K562 (cell line): Measurements from ENCODE around the gene NEDD9. TPM values are rescaled to one million over a fixed set of nuclear protein-coding genes. Genes with fewer than 3 reads are reported as not detected.

Source experiments
- ATAC-seq: fragments of 200-7000 bp; cut with Tn5 transposase; 3 replicates; pipeline ENCODE4 v1.9.1; 2020; ENCODE audit warnings: moderate library complexity
- BruUV-seq: library from RNA; stranded (reverse); fragments of 400-500 nt; replicated peaks from 2 replicates; lab custom pipeline; 2021; lab: Mats Ljungman, UMichigan
- CTCF ChIA-PET: fragments of 300-600 bp; formaldehyde crosslinking; extraction: SDS; loops from one replicate; lab custom pipeline; 2021; ENCODE audit warnings: low intra/inter-chr PET ratio; lab: Yijun Ruan, JAX
- POLR2A ChIA-PET: fragments of 300-600, 350-650 bp; sonication (Branson Sonifier 250); formaldehyde crosslinking; extraction: SDS; loops from one replicate; lab custom pipeline; 2021; ENCODE audit warnings: antibody characterized with exemption, inconsistent platforms; lab: Yijun Ruan, JAX
- DNase-seq, 4 experiments: peaks; one replicate each; pipeline versions ENCODE4 v3.0.0 to v3.0.0-alpha.2; 2011 to 2018; ENCODE audit warnings: low spot score in 3 of 4, mixed read lengths in 3 of 4; ENCODE audit errors: extremely low read depth in 1 of 4
- FAIRE-seq: peaks from 2 replicates; lab custom pipeline; 2011; peaks lifted over from hg19 to GRCh38; lab: Jason Lieb, UNC
- H2AFZ ChIP-seq: 2 replicates; pipeline ENCODE4 v1.6.0; 2011; ENCODE audit warnings: low read depth, low read length, control low read depth, inconsistent platforms
- H3K27ac ChIP-seq: fragments of 200-600 bp; 3 replicates; pipeline ENCODE4 v1.8.0; 2011; ENCODE audit warnings: low read depth, mild to moderate bottlenecking, control low read depth, inconsistent platforms, low read length, moderate library complexity, mixed read lengths; ENCODE audit errors: extremely low read depth
- H3K27me3 ChIP-seq, 2 experiments: fragments of 300-600 bp in 1 of 2; 2 replicates in 1 of 2; 3 replicates in 1 of 2; pipeline versions ENCODE4 v1.6.0 to v1.8.0; 2011; ENCODE audit warnings: inconsistent platforms in 2 of 2, low read length in 2 of 2, mild to moderate bottlenecking in 1 of 2, mixed read lengths in 1 of 2, moderate library complexity in 1 of 2; ENCODE audit not compliant: control insufficient read depth in 2 of 2, insufficient read depth in 2 of 2
- H3K36me3 ChIP-seq: fragments of 300-600 bp; 3 replicates; pipeline ENCODE4 v1.8.0; 2011; ENCODE audit warnings: mild to moderate bottlenecking, low read length, inconsistent platforms; ENCODE audit not compliant: control insufficient read depth, insufficient read depth
- H3K4me1 ChIP-seq, 2 experiments: fragments of 200-600 bp in 1 of 2; replicated peaks in 1 of 2; 2 replicates in 1 of 2; 3 replicates in 1 of 2; pipeline versions ENCODE4 v1.5.1 to v1.8.0; 2011; ENCODE audit warnings: inconsistent platforms in 2 of 2, low read length in 2 of 2, mild to moderate bottlenecking in 1 of 2, mixed read lengths in 1 of 2, moderate library complexity in 1 of 2; ENCODE audit not compliant: control insufficient read depth in 2 of 2, insufficient read depth in 2 of 2
- H3K4me2 ChIP-seq: 2 replicates; pipeline ENCODE4 v1.6.1; 2011; ENCODE audit warnings: low read length, control low read depth, inconsistent platforms, mixed read lengths; ENCODE audit not compliant: insufficient read depth
- H3K4me3 ChIP-seq: fragments of 200-600 bp; sonication (generic), shearing (Covaris generic); 2 replicates; pipeline ENCODE4 v1.5.1; 2016; ENCODE audit warnings: control low read depth, inconsistent platforms
- H3K79me2 ChIP-seq: fragments of 200-600 bp; 3 replicates; pipeline ENCODE4 v1.8.0; 2011; ENCODE audit warnings: low read length, inconsistent platforms; ENCODE audit not compliant: control insufficient read depth, insufficient read depth
- H3K9ac ChIP-seq, 2 experiments: 2 replicates each; pipeline versions ENCODE4 v1.6.0 to v1.6.1; 2011; ENCODE audit warnings: low read depth in 2 of 2, low read length in 2 of 2, control low read depth in 1 of 2, inconsistent platforms in 1 of 2, mild to moderate bottlenecking in 1 of 2, mixed read lengths in 1 of 2; ENCODE audit not compliant: insufficient read depth in 1 of 2
- H3K9me1 ChIP-seq: one replicate; pipeline ENCODE4 v1.6.0; 2011; ENCODE audit warnings: inconsistent platforms, mild to moderate bottlenecking, low read length, moderate library complexity; ENCODE audit not compliant: control insufficient read depth, insufficient read depth
- H3K9me3 ChIP-seq: replicated peaks from 2 replicates; pipeline ENCODE4 v1.5.1; 2011; ENCODE audit warnings: low read depth, low read length, inconsistent platforms; ENCODE audit not compliant: control insufficient read depth, insufficient read depth
- H4K20me1 ChIP-seq: replicated peaks from 2 replicates; pipeline ENCODE4 v1.6.1; 2011; ENCODE audit warnings: low read length, inconsistent platforms, mixed read lengths; ENCODE audit not compliant: control insufficient read depth, insufficient read depth
- BDP1 ChIP-seq: IDR thresholded peaks from 3 replicates; pipeline ENCODE4 v1.6.1; 2011; ENCODE audit not compliant: insufficient read length, insufficient read depth
- BHLHE40 ChIP-seq: IDR thresholded peaks from 2 replicates; pipeline ENCODE4 v1.6.1; 2011; ENCODE audit warnings: low read length, improper control_type of control experiment
- CBX5 ChIP-seq: IDR thresholded peaks from 2 replicates; pipeline ENCODE4 v1.6.1; 2014; ENCODE audit warnings: low read depth, borderline replicate concordance
- CREM ChIP-seq: IDR thresholded peaks from 2 replicates; pipeline ENCODE4 v1.6.1; 2014; ENCODE audit warnings: antibody characterized with exemption, low read depth
- MAFF ChIP-seq: IDR thresholded peaks from 2 replicates; pipeline ENCODE4 v1.6.1; 2012; ENCODE audit warnings: low read length, improper control_type of control experiment
- MEIS2 ChIP-seq: fragments of 450-650 bp; IDR thresholded peaks from 2 replicates; pipeline ENCODE4 v1.6.1; 2014; ENCODE audit warnings: mild to moderate bottlenecking; ENCODE audit not compliant: partially characterized antibody
- RBM25 ChIP-seq: fragments of 200-400 bp; formaldehyde crosslinking; IDR thresholded peaks from 2 replicates; pipeline ENCODE4 v1.6.1; 2018; ENCODE audit warnings: low read length, low read depth, moderate library complexity; ENCODE audit not compliant: severe bottlenecking
- SIN3A ChIP-seq, 2 experiments: fragments of 150-350 bp in 1 of 2; IDR thresholded peaks; 2 replicates each; pipeline ENCODE4 v1.6.1; 2011 to 2016; ENCODE audit warnings: borderline replicate concordance in 2 of 2, low read depth in 2 of 2, low read length in 2 of 2, mild to moderate bottlenecking in 2 of 2, moderate library complexity in 2 of 2; ENCODE audit not compliant: control insufficient read depth in 1 of 2
- SMARCC2 ChIP-seq: fragments of 450-650 bp; IDR thresholded peaks from 2 replicates; pipeline ENCODE4 v1.6.1; 2017; ENCODE audit warnings: antibody characterized with exemption, moderate library complexity, mild to moderate bottlenecking, low read depth
- WGBS: fragments of 100-300 bp; shearing (Covaris generic); methylation state at CpG from one replicate; pipeline ENCODE4 v1.1.6; 2016; ENCODE audit warnings: low coverage, mixed read lengths; ENCODE audit not compliant: insufficient coverage; ENCODE audit errors: missing lambda C conversion rate; 5-methylcytosine and 5-hydroxymethylcytosine counted together
- in situ Hi-C: fragments of 300-500 bp; cut with MboI; formaldehyde crosslinking; loops from 4 replicates; pipeline ENCODE4 v1.15.0; 2018; ENCODE audit warnings: inconsistent platforms, mixed read lengths
- intact Hi-C: fragments of 100-400 bp; cut with micrococcal nuclease; formaldehyde crosslinking; loops from 2 replicates; pipeline ENCODE4 v1.14.2; 2022
- polyA plus RNA-seq, 8 experiments: library from polyadenylated mRNA; depleted of rRNA in 4 of 8; stranded (reverse) in 5 of 8; unstranded in 3 of 8; fragments of >200 nt; fragmentation: Nextera tagmentation in 2 of 8; fragmentation: Illumina TruSeq in 1 of 8; extraction: Ambion mirVana in 2 of 8; extraction: Trizol in 1 of 8; gene quantifications; 2 replicates each; pipeline versions ENCODE4 v1.2.1 to v1.2.3, GENCODE V29; 2011 to 2014; ENCODE audit warnings: inconsistent platforms in 1 of 8, missing spikeins in 1 of 8
- total RNA-seq, 7 experiments: library from RNA; depleted of rRNA in 6 of 7; stranded (reverse); fragments of >200 nt in 6 of 7; fragmentation: Illumina TruSeq in 2 of 7; extraction: Trizol in 2 of 7; gene quantifications; 2 replicates each; pipeline versions ENCODE4 v1.2.1 to v1.2.3, GENCODE V29; 2011 to 2021; ENCODE audit warnings: low replicate concordance in 1 of 7
- TF ChIP-seq, protein P1 (sequence below): fragments of 450-650 bp; IDR thresholded peaks from 2 replicates; pipeline ENCODE4 v1.6.1; 2017; ENCODE audit warnings: antibody characterized with exemption, mild to moderate bottlenecking
- TF ChIP-seq, protein P2 (sequence below): sonication (generic); formaldehyde crosslinking; IDR thresholded peaks from 2 replicates; pipeline ENCODE4 v1.8.0; 2022; ENCODE audit warnings: missing genetic modification reagents, mild to moderate bottlenecking, borderline replicate concordance

Gene NEDD9
- total and polyA plus RNA-seq, 9 of the 15 experiments (the other 6 are each of a cell fraction or from before 2014, with no cell fraction given): 0.04 to 0.18 (median 0.15) TPM; not detected in 6

DNA sequence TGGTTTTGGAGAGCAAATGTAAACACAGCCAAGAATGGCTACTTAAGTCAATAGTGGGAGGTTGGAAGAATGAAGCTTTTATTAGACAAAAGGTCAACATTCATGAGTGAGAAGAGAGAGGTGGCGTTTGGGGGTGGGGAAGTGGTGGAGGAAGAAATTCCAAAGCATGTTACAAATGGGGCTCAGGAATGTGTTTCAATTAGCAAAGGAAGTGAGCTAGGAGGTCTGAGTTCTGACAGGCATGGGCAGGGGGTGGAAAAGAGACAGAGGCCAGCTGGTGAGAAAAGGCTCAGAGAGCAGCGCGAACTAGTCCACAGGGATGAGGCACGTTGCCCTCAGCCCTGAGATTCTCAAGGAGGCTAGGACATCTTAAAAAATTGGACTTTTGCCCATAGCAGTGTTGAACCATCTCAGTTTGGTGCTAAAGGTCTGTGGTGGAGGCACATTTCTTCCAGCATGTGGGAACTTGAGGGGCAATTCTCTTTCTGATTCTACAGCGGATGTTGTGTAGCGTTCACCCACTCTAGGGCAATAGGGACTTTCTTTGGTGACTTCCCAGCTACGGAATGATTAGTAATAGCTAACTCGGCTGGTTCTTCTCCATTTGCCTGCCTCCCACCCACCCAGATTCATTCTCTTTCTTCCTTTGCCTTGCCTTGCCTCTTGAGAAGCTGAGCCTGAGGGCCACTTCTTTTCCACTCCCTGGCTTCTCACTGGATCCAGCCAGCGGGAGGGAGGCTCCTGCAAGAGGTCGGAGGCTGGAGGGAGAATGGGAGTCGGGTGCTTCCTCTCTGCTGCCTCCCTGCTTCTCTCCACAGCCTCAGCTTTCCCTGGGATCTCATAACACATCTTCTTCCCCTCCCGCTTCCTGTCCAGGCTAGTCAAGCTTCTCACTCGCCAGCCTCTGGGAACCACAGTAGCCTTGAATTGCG lies 45.1 kb upstream of the NEDD9 start (continued):
- TF ChIP-seq, protein P1, sequence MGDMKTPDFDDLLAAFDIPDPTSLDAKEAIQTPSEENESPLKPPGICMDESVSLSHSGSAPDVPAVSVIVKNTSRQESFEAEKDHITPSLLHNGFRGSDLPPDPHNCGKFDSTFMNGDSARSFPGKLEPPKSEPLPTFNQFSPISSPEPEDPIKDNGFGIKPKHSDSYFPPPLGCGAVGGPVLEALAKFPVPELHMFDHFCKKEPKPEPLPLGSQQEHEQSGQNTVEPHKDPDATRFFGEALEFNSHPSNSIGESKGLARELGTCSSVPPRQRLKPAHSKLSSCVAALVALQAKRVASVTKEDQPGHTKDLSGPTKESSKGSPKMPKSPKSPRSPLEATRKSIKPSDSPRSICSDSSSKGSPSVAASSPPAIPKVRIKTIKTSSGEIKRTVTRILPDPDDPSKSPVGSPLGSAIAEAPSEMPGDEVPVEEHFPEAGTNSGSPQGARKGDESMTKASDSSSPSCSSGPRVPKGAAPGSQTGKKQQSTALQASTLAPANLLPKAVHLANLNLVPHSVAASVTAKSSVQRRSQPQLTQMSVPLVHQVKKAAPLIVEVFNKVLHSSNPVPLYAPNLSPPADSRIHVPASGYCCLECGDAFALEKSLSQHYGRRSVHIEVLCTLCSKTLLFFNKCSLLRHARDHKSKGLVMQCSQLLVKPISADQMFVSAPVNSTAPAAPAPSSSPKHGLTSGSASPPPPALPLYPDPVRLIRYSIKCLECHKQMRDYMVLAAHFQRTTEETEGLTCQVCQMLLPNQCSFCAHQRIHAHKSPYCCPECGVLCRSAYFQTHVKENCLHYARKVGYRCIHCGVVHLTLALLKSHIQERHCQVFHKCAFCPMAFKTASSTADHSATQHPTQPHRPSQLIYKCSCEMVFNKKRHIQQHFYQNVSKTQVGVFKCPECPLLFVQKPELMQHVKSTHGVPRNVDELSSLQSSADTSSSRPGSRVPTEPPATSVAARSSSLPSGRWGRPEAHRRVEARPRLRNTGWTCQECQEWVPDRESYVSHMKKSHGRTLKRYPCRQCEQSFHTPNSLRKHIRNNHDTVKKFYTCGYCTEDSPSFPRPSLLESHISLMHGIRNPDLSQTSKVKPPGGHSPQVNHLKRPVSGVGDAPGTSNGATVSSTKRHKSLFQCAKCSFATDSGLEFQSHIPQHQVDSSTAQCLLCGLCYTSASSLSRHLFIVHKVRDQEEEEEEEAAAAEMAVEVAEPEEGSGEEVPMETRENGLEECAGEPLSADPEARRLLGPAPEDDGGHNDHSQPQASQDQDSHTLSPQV: no peak
- TF ChIP-seq CBX5: no peak
- no peak for TF ChIP-seq BDP1
- TF ChIP-seq BHLHE40: no peak

DNA sequence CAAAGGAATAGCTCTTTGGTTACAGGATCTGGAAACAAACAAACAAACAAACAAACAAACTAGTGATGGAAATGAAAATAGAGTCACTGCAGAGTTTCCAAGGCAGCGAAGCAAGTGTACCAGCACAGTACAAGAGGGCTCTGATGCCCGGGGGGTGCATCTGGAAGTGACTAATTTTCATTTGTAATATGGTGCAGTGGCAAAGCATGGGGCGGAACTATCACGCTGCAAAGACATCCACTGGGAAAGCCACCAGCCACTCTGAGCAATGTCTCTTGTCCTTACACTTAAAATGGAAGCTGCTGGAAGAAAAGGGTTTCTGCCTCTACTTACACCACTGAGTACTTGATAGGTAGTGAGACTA lies 44.4 kb upstream of the NEDD9 start:
- CTCF ChIA-PET: no interaction called here
- no TSS peak for BruUV-seq
- H3K9ac ChIP-seq: no peak overlapping the region

More for the DNA sequence above, 44.4 kb upstream of the NEDD9 start:
- Histone ChIP-seq H3K9me3 (no peaks in the 10 kb centered on the region), H3K79me2 (no peaks in the 10 kb centered on the region), H2AFZ (no peak overlapping the region), H3K4me3 (no peak overlapping the region), H3K36me3 (no peaks in the 10 kb centered on the region), H3K4me2 (no peak overlapping the region), H3K27ac (no peak overlapping the region), H3K27me3 (peaks cover 20 to 51% of the 10 kb centered on the region in 2 experiments), H3K4me1 (no peaks in the 10 kb centered on the region), H4K20me1 (no peaks in the 10 kb centered on the region; the same call in 1 of the 2 replicates), H3K9me1 (no peaks in the 10 kb centered on the region)
- ATAC-seq: no peak
- WGBS: 0% methylated on average over 4 of the region's 4 CpGs
- no peak for DNase-seq
- intact Hi-C loops (no loop called here), in situ Hi-C loops (no loop called here)
- no peak for TF ChIP-seq RBM25
- no peak for TF ChIP-seq MEIS2
- no peak for TF ChIP-seq MAFF
- no peak for TF ChIP-seq CREM
- TF ChIP-seq, protein P2, sequence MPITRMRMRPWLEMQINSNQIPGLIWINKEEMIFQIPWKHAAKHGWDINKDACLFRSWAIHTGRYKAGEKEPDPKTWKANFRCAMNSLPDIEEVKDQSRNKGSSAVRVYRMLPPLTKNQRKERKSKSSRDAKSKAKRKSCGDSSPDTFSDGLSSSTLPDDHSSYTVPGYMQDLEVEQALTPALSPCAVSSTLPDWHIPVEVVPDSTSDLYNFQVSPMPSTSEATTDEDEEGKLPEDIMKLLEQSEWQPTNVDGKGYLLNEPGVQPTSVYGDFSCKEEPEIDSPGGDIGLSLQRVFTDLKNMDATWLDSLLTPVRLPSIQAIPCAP (CRISPR knock-in tag): no peak
- TF ChIP-seq SMARCC2: no peak
- no peak for TF ChIP-seq SIN3A (IDR thresholded peaks at IDR 0.05; ENCODE audit: borderline replicate concordance in 2 of 2, control insufficient read depth in 1 of 2, low read depth in 2 of 2, low read length in 2 of 2)
- no peak for FAIRE-seq
- POLR2A ChIA-PET: no interaction called here
